Natural killer cell (primary cell): ENCODE data around the gene XIRP2. TPM values are rescaled to one million over a fixed set of nuclear protein-coding genes. Genes with fewer than 3 reads are reported as not detected.

ENCODE experiments used
- ATAC-seq, 3 donors: fragments of 150-1000 bp in 2 of 3; fragments of 200-7000 bp in 1 of 3; cut with Tn5 transposase; 1 replicate in 1 of 3; 2 replicates in 2 of 3; pipeline ENCODE4 v1.10.0; 2021; ENCODE audit warnings: mild to moderate bottlenecking in 2 of 3, moderate library complexity in 2 of 3
- DNase-seq, 2 donors: peaks; one replicate each; pipeline versions ENCODE4 v3.0.0 to v3.0.0-alpha.2; 2013 to 2021; ENCODE audit warnings: mixed read lengths in 1 of 2
- H3K27ac ChIP-seq: one replicate; pipeline ENCODE4 v1.5.1; 2013; ENCODE audit warnings: mild to moderate bottlenecking, low read length
- H3K27me3 ChIP-seq: one replicate; pipeline ENCODE4 v1.6.1; 2013; ENCODE audit warnings: low read length; ENCODE audit not compliant: control insufficient read depth, insufficient read depth
- H3K36me3 ChIP-seq: one replicate; pipeline ENCODE4 v1.6.1; 2013; ENCODE audit warnings: low read length; ENCODE audit not compliant: control insufficient read depth, insufficient read depth
- H3K4me1 ChIP-seq: one replicate; pipeline ENCODE4 v1.6.1; 2013; ENCODE audit warnings: low read length; ENCODE audit not compliant: control insufficient read depth, insufficient read depth
- H3K4me3 ChIP-seq: one replicate; pipeline ENCODE4 v1.5.1; 2013; ENCODE audit warnings: low read length
- H3K9me3 ChIP-seq: one replicate; pipeline ENCODE4 v1.6.1; 2013; ENCODE audit warnings: low read length; ENCODE audit not compliant: control insufficient read depth, insufficient read depth
- H3K27ac Mint-ChIP-seq, 2 donors: one replicate each; pipeline ENCODE4 v1.8.0; 2022; ENCODE audit warnings: mild to moderate bottlenecking in 2 of 2, mixed read lengths in 2 of 2, moderate library complexity in 1 of 2
- H3K27me3 Mint-ChIP-seq, 2 donors: one replicate each; pipeline ENCODE4 v1.8.0; 2022; ENCODE audit warnings: low read depth in 2 of 2, mixed read lengths in 2 of 2
- H3K36me3 Mint-ChIP-seq: one replicate; pipeline ENCODE4 v1.8.0; 2022; ENCODE audit warnings: mixed read lengths
- H3K4me1 Mint-ChIP-seq, 2 donors: one replicate each; pipeline ENCODE4 v1.8.0; 2022; ENCODE audit warnings: mixed read lengths in 2 of 2
- H3K4me3 Mint-ChIP-seq: one replicate; pipeline ENCODE4 v1.8.0; 2022; ENCODE audit warnings: mild to moderate bottlenecking, moderate library complexity, mixed read lengths
- H3K9me3 Mint-ChIP-seq, 2 donors: one replicate each; pipeline ENCODE4 v1.8.0; 2022; ENCODE audit warnings: mixed read lengths in 2 of 2
- WGBS: methylation state at CpG from one replicate; pipeline ENCODE4 v1.1.7; 2013; ENCODE audit warnings: missing lambda C conversion rate; ENCODE audit not compliant: insufficient coverage; 5-methylcytosine and 5-hydroxymethylcytosine counted together
- intact Hi-C: fragments of 100-400 bp; cut with micrococcal nuclease; formaldehyde crosslinking; loops from one replicate; pipeline ENCODE4 v1.14.2; 2022
- total RNA-seq, 4 donors: library from RNA; stranded (reverse); fragments of 120-200 nt in 1 of 4; gene quantifications; one replicate each; pipeline versions ENCODE4 v1.2.3 to v1.2.4, GENCODE V29; 2013 to 2022
- TF ChIP-seq, protein P1 (sequence below): fragments of 200-600 bp; IDR thresholded peaks from one replicate; pipeline ENCODE4 v1.8.0; 2022; ENCODE audit warnings: antibody characterized with exemption

XIRP2 gene
- total RNA-seq, 3 donors from 2014 or later (not counting 1 experiment from before 2014, with no cell fraction given), result 0.16 TPM; not detected in 2

DNA sequence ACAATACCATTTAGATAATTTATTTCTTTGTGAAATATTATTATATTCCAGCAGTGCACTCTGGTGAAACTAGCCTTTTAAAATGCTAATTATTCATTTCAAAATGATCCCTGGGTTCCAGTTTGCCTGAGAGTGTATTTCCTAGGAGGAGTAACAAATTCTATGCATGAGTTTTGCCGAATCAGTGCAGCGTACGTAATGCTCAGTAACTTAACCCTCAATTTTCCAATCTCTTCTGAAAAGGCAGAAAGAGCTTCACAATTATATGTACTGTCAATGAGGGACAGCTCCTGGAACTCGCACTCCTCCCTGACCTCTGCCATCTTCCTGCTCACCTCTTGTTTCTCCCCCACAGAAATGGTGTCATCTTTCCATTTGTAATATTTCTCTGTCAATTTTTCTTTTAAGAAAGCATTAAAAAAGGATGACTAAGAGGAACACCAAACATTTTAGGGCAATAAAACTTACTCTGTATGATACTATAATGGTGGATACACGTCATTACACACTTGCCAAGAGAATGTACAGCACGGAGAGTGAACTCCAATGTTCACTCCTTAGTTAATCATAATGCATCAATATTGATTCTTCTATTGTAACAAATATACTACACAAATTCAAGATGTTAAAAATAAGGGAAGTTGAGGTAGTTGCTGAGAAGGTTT lies 25.7 kb upstream of the XIRP2 start:
- TF ChIP-seq, protein P1, sequence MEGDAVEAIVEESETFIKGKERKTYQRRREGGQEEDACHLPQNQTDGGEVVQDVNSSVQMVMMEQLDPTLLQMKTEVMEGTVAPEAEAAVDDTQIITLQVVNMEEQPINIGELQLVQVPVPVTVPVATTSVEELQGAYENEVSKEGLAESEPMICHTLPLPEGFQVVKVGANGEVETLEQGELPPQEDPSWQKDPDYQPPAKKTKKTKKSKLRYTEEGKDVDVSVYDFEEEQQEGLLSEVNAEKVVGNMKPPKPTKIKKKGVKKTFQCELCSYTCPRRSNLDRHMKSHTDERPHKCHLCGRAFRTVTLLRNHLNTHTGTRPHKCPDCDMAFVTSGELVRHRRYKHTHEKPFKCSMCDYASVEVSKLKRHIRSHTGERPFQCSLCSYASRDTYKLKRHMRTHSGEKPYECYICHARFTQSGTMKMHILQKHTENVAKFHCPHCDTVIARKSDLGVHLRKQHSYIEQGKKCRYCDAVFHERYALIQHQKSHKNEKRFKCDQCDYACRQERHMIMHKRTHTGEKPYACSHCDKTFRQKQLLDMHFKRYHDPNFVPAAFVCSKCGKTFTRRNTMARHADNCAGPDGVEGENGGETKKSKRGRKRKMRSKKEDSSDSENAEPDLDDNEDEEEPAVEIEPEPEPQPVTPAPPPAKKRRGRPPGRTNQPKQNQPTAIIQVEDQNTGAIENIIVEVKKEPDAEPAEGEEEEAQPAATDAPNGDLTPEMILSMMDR, result no peak
- Mint-ChIP-seq H3K36me3 (no peaks in the 10 kb centered on the region), H3K9me3 (peaks cover 6 to 10% of the 10 kb centered on the region in 2 donors), H3K27ac (no peak overlapping the region), H3K4me1 (no peaks in the 10 kb centered on the region), H3K4me3 (no peak overlapping the region), H3K27me3 (no peaks in the 10 kb centered on the region)
- DNase-seq, result no peak
- Histone ChIP-seq H3K27me3 (no peaks in the 10 kb centered on the region), H3K27ac (no peak overlapping the region), H3K36me3 (no peaks in the 10 kb centered on the region), H3K4me3 (no peak overlapping the region), H3K9me3 (no peaks in the 10 kb centered on the region), H3K4me1 (no peaks in the 10 kb centered on the region)
- ATAC-seq, result no peak
- intact Hi-C loops, result no loop called here
- 69% methylated on average over 4 of the region's 6 CpGs for WGBS

DNA sequence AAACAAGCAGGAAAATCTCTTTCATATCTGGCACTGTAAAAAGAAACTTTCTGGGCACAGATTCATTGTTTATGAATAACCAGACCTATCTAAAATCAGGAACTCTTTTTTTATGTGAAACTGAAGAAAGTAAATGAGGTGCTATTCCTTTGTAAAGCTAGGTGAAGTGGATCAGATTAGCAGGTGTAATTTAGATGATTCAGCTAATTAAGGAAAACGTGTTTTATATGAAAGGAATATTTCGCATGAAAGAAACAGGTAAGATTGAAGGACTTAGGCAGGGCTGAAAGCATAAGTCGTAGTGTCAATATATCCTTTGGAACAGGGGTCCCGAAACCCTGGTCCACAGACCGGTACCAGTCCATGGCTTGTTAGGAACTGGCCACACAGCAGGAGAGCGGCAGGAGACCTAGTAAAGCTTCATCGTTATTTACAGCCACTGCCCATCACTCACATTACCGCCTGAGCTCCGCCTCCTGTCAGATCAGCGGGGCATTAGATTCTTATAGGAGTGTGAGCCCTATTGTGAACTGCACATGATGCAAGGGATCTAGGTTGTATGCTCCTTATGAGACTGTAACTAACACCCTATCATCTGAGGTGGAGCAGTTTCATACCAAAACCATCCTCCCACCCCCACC lies 20.3 kb upstream of the XIRP2 start:
- Histone ChIP-seq H3K9me3 (no peaks in the 10 kb centered on the region), H3K4me3 (no peak overlapping the region), H3K36me3 (no peaks in the 10 kb centered on the region), H3K27ac (no peak overlapping the region), H3K27me3 (no peaks in the 10 kb centered on the region), H3K4me1 (no peaks in the 10 kb centered on the region)
- Mint-ChIP-seq H3K36me3 (no peaks in the 10 kb centered on the region), H3K4me3 (no peak overlapping the region), H3K4me1 (no peaks in the 10 kb centered on the region), H3K27me3 (no peaks in the 10 kb centered on the region), H3K27ac (no peak overlapping the region), H3K9me3 (peaks cover 0 to 3% of the 10 kb centered on the region in 2 donors)
- no peak for DNase-seq
- 75% methylated on average over 9 of the region's 10 CpGs for WGBS
- TF ChIP-seq, protein P1, result no peak
- ATAC-seq, result no peak
- intact Hi-C loops, result no loop called here

DNA sequence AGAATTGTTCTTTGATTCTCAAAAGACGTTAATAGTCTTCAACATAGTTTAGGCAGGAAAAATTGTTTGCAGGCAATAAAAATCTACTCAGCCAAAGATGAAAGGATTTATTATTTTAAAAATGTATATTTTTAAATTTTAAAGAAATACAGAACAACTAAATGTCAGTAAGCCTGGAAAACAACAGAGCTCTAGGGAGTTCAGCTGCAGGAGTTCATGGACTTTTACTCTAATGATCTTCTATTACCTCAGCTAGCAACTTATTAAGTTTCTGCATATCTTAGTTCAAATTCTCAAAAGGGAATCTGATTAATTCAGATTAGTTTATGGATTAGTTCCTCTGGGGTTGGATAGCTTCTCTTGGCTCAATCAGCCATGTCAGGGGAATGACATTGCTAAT lies 17.9 kb upstream of the XIRP2 start:
- no peak overlapping the region for H3K27ac Mint-ChIP-seq
- no peak overlapping the region for H3K4me3 ChIP-seq
- intact Hi-C loops, result no loop called here
- no peaks in the 10 kb centered on the region for H3K36me3 Mint-ChIP-seq
- H3K4me1 Mint-ChIP-seq, result no peaks in the 10 kb centered on the region
- WGBS, result no CpG with 5 or more reads among the region's 1 CpG
- no peak for DNase-seq
- H3K27me3 Mint-ChIP-seq, result no peaks in the 10 kb centered on the region
- H3K36me3 ChIP-seq, result no peaks in the 10 kb centered on the region
- no peaks in the 10 kb centered on the region for H3K4me1 ChIP-seq
- no peaks in the 10 kb centered on the region for H3K27me3 ChIP-seq
- no peaks in the 10 kb centered on the region for H3K9me3 ChIP-seq
- H3K27ac ChIP-seq, result no peak overlapping the region
- no peak overlapping the region for H3K4me3 Mint-ChIP-seq
- ATAC-seq, result no peak
- peaks cover 0 to 3% of the 10 kb centered on the region in 2 donors for H3K9me3 Mint-ChIP-seq
- TF ChIP-seq, protein P1, result no peak
